GM19035 (cell line): Measurements from ENCODE around the gene MATN3.

ENCODE experiments used
- ATAC-seq: cut with Tn5 transposase; IDR thresholded peaks from one replicate; pipeline ENCODE4 v1.9.1; 2021; ENCODE audit not compliant: unreplicated experiment

MATN3 gene

DNA sequence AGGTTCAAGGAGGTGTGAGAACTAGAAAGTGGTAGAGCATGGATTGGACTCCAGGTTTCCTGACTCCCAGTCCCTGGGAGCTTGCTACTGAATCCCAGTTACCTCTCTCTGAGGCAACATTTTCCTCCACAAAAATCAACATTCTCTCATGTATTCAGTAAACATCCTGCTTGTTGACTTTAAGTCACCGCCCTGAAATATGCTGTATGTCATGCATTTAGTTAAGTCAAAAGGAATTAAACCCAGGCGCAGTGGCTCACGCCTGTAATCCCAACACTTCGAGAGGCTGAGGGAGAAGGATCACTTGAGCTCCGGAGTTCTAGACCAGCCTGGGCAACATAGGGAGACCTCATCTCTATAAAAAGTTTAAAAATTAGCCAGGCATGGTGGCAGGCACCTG lies 3.8 kb downstream of the MATN3 start:
- no peak for ATAC-seq

DNA sequence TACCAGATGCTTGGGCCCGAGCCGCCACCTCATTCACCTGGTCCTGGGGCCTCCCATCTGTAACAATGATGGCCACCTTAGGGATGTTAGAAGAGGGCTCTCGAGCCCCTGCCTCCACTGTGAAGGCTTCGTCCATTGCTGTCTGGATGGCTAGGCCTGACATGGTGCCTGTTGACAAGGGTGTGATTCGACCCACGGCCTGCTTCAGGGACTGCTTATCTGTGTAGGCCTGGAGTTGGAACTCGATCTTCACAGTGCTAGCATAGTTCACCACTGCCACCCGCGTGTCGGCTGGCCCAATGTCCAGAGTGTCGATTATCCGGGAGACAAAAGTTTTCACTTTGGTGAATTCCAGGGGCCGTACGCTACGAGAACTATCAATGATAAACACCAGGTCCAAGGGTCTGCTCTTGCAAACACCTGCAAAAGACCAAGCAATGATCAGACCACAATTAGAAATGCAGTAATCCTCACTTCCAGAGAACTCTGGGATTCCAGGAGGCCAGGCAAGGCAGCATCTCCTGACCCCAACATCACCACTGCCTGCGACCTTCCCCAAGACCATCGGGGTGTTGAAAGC lies 6.5 kb downstream of the MATN3 start:
- ATAC-seq: no peak

DNA sequence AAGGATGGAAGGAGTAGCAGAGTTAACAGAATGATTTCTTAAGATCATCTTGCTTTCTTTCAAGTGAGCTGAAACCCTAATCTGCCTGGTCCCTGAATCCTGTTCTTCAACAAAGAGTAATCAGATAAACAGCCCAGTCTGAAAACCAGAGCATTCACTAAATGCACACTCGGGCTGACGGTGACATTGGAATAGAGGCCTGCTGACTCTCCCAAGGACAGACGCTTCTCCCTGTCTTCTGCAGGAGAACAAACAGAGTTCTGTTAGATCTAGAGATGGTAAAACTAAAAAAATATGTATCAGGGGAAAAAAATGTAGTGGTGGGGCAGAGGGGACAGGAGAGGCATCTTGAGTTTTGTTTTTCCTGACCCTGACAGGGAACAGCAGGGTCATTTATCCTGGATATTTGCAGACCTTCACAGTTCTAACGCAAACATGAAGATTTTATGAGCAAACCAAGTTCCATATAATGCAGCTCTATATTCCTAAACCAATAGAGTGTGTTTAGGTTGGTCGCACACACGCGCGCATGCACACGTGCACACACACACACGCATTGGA lies 7.3 kb downstream of the MATN3 start:
- ATAC-seq: no peak

DNA sequence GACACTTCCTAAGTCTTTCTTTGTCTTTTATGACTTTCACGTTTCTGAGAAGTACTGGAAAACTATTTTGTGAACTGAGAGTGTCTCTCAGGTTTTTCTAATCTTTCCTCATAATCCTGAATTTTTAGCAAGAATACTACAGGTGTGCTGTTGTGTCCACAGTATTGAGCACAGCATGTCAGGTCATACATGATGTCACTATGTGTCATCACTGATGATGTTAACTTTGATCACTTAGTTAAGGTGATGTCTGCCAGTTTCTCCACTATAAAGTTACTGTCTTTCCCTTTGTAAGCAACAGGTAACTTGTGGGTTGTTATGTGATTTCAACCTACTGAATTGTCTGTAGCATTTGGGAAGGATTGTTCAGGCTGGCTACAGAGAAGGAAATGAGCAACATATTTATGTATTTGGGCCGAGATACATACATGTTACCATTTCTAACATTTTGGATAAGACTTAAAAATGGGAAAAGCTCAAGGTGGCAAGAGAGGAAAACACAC lies 11.1 kb downstream of the MATN3 start:
- no peak for ATAC-seq

DNA sequence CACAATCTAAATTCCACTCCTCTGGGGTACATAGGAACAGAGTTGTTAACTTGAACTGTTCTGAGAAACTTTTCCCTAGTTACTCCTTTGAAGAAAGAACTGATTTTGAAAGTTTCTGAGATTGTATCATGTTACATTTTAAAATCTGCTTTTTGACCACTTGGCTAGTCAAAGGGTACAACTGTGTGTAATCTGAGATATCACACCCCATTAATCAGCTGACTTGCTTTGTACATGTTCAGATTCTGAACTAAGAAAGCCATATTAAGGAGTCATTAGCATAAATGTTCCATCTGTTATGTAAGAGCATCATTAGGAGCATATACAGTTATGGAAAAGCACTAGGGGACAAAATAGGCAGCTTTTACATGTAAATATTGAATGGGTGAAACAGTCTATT lies 18.7 kb downstream of the MATN3 start:
- no peak for ATAC-seq

DNA sequence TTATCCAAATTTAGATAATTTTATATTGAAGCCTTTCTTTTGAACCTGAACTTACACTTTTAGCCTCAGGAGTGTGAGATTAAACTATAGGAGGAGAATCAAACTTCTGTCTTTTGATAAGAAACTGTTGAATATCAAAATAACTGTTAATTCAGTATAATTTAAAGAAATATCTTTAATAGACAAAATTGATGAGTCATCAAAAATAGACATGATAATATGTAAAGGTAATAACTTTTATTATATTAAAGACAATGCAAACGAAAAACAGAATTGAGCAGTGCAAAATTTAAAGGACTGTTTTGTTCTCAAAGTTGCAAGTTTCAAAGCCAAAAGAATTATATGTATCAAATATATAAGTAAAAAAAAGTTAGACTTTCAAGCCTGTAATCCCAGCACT lies 20.6 kb downstream of the MATN3 start:
- no peak for ATAC-seq

DNA sequence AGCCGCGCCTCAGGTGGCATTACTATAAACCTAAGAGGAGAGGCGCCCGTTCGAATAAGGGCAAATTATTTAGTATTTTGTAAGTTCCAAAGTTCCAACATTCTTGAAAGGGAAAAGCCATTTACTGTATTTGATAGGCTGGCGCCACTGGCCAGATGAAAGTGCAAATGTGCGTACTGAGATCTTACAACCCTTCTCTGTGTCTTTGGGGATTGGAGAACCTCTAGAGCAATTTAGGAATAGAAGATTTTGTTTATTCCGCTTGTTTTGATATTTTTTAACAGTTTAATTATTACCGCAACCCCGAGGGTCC lies 22.1 kb downstream of the MATN3 start:
- ATAC-seq: no peak

DNA sequence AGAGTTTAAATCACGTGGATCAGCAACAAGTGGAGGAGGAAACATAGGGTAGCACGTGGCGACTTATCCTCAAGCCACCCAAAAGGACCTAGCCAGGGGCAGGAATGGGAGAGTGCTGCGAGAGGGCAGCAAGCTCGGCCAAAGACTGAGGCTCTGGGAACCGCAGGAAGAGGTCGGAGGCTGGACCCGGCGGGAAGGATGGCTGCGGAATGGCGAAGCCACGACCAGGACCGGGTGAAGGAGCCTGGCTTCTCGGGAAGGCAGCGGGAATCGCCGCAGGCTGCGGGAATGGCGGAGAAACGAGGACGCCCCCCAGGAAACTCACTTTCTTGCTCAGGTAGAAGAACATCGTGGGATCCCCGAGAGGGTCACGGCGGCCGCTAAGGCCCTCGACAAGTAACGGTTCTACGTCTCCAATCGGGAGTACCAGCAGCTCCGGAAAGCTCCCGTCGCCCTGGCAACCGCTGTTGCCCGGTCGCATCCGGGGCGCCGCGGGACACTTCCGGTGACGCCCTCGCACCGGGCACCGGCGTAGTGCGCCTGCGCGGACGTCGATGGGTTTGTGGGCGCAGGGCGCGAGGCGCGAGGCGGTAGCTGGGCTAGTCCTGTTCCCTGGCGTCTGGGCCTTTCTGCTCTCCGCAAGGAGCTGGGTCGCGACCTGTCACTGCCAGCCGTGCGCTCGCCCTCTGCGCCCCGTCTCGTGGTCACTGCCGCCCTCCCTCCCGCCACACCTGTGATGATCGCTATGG lies 22.6 kb downstream of the MATN3 start, which contains the start of gene WDR35:
Gene WDR35 (minus strand): TSS at position 439 of the 749 bp plus-strand sequence. CDS start 90 bp downstream, at position 349.
- peak; percentile 95 for ATAC-seq

DNA sequence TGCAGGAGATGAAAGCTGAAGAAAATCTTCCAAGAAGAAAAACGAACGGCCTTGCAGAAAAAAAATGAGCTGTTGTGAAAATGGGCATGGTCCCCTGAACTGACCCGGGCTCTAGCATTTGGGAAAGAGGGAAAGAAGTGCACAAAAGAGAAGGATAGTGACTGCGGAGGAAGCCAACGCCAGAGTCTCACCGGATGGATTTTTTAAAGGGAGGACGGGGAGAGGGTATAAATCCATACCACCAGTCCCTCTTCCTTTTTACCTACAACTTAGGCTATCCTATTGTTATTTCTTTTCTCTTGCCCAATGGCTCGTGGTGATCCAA lies 23.2 kb downstream of the MATN3 start:
- no peak for ATAC-seq

DNA sequence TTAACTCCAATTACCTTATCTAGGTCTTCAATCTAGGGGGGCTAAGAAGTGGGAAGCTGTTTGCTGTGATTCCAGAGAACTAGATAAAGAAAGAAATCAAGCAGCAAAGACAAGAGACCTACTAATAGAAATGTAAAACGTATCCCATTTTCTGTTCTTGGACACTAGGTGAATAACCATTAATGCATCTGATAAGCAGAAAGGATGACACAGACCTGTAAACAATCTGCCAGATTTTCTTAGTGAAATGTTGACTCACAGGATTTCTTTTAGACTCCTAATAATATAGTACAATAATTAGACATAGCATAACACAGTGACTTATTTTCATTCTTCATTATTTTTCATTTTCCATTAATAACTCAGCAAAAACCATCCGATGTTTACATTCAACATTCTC lies 23.9 kb downstream of the MATN3 start:
- no peak for ATAC-seq

DNA sequence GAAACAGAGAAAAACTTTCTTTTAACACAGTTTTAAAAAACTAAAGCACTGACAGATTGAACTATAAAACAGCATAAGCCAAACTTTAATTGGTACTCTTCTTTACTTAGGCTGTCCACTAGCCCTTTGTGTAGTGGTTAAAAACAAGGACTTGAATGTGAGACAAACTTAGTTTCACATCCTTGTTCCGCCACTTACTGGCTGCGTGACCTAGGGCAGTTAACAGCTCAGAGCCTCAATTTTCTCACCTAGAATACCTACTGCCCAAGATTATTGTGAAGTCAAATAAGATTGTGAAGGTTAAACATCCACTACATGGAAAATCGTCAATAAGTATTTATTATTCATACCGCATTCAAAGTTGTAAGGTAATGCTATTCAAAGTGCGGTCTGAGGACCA lies 24.5 kb downstream of the MATN3 start:
- ATAC-seq: peak; percentile 62

DNA sequence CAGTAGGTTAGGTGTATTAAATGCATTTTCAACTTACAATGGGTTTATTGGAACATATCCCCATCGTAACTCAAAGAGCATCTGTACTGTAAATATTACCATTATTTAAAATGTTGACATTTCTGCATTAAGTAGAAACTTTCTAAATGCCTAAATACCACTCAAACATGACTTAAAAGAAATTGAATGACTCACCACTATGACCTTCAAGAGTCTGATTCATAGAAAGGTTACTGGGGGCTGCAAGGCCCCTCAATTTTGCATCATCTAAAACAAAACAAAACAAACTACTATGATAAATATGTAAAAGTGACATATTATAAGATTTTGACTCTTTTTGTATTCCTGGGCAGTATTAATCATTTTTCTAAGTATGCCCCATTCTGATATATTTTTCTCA lies 30.2 kb downstream of the MATN3 start:
- no peak for ATAC-seq

DNA sequence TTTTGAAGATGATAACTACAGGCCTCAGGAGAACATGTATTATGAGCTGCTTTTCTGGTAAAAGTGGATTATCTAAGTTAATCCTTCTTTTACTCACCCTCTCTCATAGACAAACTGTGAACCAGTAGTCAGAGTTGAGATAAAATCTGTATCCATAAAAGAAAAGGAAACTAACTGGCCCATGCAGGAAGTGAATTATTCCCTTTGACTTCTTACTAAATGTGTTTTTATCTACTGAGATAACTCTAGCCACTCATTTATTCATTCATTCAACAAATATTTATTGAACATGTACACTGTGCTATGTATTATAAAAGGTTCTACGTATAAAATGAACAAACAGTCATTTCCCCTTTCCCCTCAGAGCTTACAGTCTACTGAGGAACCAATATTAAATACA lies 32.5 kb downstream of the MATN3 start:
- no peak for ATAC-seq

DNA sequence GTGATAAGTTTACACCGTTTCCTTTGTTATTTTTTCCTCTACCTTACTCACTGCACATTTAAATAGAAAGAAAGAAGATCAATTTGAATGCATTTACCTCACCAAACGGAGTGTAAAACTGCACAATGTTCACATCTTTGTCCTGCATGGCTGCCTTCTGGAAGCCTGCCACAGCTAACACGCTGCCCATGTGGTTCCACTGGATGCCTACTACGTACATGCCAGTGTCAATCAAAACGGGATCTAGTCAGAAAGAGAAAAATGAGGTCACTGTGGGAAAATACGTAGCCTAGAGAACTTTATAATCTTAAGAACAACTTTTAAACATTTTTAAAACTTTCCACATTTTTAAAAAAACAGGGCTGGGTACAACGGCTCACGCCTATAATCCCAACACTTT lies 39.0 kb downstream of the MATN3 start:
- ATAC-seq: no peak

DNA sequence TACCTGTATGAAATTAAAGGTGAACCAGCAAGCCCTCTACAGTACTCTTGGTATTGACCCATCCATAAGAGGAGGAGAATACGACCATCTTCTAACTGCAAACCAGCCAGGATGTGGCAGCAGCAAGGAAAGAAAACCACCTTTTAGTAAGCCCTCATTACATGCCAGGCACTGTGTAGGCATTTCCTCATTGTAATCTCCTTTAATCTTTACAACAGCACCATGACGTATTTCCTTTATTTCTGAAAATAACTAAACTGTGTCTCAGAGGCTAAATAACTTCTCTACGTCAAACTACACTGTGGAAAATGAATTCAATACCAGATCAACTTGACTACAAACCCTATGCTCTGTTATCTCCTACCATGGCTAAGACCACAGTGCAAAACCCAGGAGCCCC lies 40.8 kb downstream of the MATN3 start:
- ATAC-seq: no peak

DNA sequence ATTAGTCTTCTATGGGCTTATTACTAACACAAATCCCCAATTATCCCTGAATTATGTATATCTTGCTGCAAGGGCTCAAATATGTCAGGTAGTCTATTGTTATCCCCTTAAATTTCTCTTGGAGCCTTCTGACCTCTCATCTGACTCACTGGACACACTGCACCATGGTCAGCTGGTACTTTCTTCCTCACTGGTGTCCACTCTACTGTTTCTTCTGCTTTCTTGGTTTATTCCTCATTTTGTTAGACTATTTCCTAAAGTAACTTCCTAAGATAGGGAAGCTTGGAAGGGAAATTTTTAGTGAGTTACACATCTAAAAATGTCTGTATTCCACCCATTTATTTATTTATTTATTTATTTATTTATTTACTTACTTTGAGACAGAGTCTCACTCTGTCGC lies 49.1 kb downstream of the MATN3 start:
- ATAC-seq: no peak

DNA sequence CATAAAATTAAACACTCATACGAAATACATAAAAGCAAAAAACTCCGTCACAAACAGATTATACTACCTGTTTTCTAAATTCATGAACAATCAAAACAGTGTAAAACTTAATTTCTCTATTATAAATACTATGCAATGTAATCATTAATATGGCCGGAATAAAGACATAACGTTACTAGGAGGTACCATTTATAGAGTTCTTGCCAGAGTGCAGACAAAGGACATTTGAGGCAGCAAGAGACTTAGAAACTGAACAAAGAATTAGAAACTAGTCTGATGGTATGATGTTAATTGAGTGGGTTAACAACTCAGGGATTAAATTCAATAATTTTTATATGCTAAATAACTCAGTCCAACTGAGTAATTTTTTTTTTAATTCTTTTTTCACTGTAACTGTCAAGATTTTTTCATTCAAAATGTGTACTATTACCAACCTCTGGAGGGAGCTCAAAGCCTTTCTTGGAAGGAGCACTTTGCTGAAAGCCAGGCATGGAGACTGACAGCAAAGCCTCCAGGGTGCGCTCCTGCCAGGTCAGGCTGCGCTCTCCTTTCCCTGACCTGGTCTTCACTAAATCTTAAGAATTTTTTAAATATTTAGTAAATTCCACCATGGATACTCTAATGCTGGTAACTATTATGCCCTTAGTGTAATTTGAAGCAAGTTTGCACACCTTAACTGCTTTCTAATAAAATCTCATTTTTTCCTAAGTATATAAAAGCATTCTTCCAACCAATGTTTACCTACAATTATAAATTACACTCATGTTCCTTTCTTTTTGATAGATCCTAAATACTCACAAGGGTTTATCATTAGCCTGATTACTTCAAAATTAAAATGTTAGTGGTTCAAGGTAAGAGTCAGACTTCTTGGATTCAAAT lies 56.7 kb downstream of the MATN3 start:
- ATAC-seq: peak; percentile 94

DNA sequence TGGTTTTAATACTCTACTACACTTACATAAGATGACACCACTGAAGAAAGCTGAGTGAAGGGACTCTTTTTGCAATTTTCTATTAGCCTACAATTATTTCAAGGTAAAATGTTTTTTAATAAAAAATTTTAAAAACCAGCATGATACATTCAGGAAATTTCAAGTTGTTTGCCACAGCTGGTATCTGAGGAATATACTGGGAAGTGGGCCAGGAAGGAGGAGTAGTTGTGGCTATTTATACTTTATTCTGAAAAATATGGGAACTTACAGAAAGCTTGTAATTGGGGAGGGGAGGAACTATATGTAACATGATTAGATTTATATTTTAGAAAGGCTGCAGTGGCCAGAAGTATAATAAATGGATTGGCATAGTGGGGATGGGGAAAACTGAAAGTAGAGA lies 63.4 kb downstream of the MATN3 start:
- no peak for ATAC-seq

DNA sequence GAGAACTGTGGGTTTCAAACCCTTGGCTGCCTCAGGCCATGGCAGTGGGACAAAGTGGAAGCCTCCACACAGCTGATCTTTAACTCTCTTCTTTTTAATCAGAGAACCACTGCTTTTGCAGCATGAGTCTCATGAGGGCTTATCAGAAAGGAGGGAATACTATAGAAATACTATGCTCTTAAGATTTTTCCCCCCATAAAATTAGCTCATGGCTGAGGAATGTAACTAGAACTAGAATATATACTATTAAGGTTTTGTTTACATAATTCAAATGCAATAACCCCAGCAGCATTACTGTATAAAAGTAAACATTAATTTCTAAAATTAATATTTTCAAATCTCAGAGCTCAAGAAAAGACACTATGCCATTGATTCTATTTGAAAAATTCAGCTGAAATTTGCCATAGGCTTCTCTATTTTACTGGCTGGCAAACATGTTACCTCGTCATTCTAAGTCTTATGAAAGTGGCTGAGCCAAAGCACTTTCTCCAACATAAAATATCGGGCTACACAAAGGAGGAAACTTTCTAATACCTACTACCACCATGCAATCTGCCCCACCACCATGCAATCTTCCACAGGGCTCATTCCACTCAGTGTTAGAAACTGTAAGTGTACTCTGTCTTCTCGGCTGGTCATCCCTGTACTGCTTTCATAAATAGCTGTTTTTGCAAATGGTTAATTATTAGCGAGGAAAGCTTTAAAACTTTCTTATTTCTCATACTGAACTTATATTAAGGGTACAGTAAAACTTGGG lies 65.1 kb downstream of the MATN3 start:
- no peak for ATAC-seq

DNA sequence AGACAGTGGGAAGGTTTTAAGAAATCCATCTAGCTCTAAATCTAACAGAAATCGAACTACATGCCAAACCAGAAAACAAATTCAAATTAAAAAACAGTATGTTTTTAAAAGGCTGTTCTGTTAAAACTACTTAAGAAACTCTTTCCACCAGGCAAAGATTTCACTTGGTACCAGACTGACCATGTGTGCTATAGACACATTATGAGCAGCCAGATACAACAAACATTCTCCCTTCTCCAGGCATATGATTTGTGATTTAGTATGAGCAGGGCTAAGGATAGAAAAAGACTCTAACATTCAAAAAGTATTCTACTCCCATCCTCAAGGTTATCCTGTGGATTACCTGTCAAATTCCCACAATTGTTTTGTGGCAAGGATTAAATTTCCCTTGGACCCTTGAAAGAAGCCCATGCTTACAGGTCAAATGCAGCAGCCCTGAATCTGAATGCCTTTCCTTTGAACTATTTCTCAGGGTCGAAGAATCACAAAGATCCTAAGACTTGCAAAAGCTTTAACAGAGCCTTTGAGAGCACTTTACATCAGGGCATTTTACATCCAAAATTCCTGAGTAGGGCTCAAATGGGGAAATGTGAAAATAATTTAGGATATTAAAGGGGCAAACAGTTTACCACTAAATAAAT lies 68.1 kb downstream of the MATN3 start:
- no peak for ATAC-seq

DNA sequence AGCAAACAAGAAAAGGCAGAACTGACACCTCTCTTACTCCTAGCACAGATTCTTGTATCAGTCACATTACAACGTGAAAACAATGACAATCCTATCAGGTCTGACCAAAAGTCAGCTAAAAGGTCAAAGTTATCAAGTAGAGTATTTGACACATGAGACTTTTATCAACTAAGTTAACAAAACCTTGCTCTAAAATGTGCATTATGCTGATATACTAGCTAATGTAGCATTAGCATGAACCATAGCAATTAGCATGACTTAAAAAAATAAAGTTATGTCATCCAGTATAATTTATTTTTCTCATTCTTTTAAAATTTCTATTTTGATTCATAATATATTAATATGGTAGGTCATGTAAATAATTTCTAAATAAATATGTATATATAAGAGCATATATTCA lies 69.3 kb downstream of the MATN3 start:
- no peak for ATAC-seq
